Kidney glomerular epithelial cell (primary cell): ENCODE results near the gene S100A4.
"Not testable (repeated sequence)": the region's sequence is repeated elsewhere in the genome, so short reads cannot be mapped to it uniquely, and the experiment has no call there.

Experiments
- DNase-seq: peaks from one replicate; lab custom pipeline; 2025; lab: John Stamatoyannopoulos, UW

The S100A4 gene

GRCh38 chr1:153545067-153546055, at the start of gene S100A4:
Gene S100A4, minus strand, starts transcription at chr1:153545806. Its CDS starts 1,012 bp downstream, at chr1:153544794.
- peak; percentile 78 for DNase-seq

- DNase-seq = no peak
These were observed 47.1 kb upstream of the S100A4 start for GRCh38 chr1:153592748-153593147.

- DNase-seq = no peak
These were observed 42.9 kb upstream of the S100A4 start for GRCh38 chr1:153588482-153588881.

DNA sequence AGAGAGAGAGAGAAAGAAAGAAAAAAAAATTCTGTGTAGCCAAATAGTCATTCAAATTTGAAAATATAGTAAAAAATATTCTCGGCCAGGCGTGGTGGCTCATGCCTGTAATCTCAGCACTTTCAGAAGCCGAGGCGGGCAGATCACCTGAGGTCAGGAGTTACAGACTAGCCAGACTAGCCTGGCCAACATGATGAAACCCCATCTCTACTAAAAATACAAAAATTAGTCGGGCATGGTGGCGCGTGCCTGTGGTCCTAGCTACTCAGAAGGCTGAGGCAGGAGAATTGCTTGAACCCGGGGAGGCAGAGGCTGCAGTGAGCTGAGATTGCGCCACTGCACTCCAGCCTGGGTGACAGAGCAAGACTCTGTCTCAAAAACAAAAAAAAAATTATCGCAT, 42.4 kb upstream of the S100A4 start:
- DNase-seq = not testable (repeated sequence)

DNA sequence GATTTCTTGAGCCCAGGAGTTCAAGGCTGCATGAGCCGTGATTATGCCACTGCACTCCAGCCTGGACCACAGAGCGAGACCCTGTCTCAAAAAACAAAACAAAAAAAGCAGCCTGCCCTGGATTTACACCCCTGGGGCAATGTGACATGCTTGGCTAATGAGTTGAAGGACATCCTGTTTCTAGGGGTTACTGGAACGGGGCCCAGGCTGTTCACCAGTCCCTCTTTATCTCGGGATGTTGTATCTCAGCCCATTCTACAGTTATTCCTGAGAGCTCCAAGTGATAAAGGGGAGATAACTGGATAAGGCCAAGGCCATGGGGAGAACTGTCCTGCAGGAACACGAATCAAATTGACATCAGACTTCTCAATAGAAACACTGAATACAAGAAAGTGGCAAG, 41.7 kb upstream of the S100A4 start:
- no peak for DNase-seq

GRCh38 chr1:153586347-153586746, 40.7 kb upstream of the S100A4 start:
- no peak for DNase-seq

DNA sequence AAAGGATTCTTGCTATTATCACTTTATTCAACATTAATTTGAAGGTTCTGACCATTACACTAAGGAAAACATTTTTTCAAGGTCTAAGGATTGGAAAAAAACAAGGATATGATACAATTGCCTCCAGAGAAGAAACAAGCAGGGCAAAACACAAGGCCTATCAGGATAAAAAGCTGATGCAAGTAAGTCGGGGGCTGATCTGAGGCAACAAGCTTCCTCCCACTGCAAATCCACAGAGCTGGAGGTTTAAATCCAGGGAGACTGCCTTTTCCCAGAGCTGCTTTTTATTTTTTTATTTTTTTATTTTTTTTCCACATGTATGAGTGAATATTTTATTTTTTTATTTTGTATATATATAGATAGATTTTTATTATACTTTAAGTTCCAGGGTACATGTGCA, 39.4 kb upstream of the S100A4 start:
- no peak for DNase-seq

DNA sequence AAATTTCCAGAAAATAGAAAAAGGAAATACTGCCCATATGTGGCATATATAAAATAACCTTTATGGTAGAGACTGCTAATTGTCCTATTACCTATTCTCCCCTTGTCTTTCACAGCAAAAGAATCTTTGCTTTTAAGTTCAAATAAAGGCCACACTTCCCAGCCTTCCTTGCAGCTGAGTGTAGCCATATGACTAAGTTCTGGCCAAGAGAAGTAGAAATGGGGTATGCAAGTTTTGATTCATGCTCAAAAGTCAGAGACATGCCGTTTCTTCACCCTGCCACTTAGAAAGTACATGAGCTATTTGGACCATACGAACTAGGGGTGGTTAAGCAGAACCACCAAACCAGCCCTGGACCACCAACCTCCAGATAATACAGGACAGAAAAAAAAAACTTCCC, 38.4 kb upstream of the S100A4 start:
- DNase-seq = no peak

- DNase-seq = not testable (repeated sequence)
These were observed 37.9 kb upstream of the S100A4 start for GRCh38 chr1:153583514-153583913.

DNA sequence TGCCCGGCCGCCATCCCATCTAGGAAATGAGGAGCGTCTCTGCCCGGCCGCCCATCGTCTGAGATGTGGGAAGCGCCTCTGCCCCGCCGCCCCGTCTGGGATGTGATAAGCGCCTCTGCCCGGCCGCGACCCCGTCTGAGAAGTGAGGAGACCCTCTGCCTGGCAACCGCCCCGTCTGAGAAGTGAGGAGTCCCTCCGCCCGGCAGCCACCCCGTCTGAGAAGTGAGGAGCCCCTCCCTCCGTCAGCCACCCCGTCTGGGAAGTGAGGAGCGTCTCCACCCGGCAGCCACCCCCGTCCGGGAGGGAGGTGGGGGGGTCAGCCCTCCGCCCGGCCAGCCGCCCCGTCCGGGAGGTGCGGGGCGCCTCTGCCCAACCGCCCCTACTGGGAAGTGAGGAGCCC, 37.2 kb upstream of the S100A4 start:
- not testable (repeated sequence) for DNase-seq

- DNase-seq = no peak
These were observed 33.3 kb upstream of the S100A4 start for GRCh38 chr1:153578936-153579335.

DNA sequence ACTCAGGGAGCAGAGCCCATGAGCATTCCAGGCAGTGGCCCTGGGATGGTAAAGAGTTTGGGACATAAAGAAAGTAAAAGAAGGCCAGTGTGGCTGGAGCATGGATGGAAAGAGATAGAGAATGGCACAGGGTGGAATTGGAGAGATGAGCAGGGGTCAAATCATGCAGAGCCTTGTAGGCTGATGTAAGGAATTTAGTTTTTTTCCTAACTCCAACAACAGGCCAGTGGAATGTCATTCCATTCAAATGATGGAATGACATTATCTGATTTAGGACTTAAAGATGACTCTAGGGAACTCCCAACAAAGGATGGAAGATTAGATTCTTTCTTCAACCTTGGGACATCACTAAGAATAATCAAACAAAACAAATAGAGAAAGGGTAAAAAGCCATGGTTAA, 32.9 kb upstream of the S100A4 start:
- peak; percentile 51 for DNase-seq

DNA sequence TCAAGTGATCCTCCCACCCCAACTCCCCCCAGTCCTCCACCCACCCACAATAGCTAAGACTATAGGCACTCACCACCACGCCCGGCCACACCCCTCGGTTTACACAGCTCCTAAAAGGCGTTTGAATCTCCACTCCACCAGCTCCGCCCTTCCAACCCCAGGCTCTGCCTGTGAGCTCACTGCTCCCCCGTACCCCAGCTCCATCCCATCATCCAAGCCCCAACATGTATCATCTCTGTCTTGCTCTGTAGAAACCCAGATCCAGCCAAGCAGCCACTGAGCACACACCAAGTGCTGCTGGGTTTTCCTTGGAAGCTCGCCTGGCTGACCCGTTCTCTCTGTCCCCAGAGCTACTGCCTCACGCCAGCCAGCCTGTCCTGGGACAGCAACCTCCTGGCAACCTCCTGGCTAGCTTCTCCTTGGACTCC, 32.0 kb upstream of the S100A4 start:
- no peak for DNase-seq

DNA sequence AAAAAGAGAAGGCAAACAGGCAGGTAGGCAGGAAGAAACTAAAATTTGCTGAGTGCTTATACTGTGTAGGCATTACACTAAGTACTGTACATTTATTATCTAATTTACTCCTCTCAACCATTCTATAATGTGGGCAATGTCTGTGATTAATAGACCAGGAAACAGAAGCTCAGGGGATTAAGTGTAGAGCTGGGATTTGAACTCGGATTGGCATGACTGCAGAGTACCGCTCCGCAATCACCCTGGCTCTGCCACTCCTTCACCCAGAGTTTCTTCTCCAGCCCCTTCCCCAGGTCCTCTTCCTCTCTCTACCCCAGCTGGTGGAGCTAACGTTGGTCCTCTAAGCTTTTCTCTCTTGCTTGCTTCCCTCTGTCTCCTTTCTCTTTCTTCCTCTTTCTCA, 31.5 kb upstream of the S100A4 start:
- no peak for DNase-seq

GRCh38 chr1:153575497-153575896, 29.9 kb upstream of the S100A4 start:
- DNase-seq = not testable (repeated sequence)

DNA sequence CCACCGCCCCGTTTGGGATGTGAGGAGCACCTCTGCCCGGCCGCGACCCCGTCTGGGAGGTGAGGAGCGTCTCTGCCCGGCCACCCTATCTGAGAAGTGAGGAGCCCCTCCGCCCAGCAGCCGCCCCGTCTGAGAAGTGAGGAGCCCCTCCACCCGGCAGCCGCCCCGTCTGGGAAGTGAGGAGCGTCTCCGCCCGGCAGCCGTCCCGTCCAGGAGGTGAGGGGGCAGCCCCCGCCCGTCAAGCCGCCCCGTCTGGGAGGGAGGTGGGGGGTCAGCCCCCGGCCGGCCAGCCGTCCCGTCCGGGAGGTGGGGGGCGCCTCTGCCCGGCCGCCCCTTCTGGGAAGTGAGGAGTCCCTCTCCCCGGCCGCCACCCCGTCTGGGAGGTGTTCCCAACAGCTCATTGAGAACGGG, 29.5 kb upstream of the S100A4 start:
- DNase-seq = not testable (repeated sequence)

GRCh38 chr1:153573351-153573750, 27.7 kb upstream of the S100A4 start:
- no peak for DNase-seq

DNA sequence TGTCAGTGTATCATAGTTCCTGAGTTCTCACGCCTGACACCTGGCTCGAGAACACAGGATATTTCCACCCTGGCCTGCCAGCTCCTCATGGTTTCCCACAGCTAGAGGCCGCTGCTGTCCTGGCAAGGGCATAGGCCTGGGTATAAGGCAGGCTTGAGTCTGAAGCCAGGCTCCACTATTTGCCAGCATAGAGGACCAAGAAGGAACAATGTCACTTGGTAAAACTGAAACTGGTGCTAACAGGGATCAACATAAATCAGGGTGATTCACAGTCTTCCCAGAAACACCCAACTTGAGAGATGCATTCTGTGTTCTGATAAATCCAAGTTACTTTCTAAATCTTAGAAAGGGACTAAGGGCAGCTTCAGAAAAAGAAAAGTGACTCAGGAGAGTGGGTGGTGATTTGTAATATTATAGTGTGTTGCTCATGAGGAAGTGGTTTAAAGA, 27.0 kb upstream of the S100A4 start:
- peak; percentile 90 for DNase-seq

- no peak for DNase-seq
These were observed 26.1 kb upstream of the S100A4 start for GRCh38 chr1:153571706-153572105.

DNA sequence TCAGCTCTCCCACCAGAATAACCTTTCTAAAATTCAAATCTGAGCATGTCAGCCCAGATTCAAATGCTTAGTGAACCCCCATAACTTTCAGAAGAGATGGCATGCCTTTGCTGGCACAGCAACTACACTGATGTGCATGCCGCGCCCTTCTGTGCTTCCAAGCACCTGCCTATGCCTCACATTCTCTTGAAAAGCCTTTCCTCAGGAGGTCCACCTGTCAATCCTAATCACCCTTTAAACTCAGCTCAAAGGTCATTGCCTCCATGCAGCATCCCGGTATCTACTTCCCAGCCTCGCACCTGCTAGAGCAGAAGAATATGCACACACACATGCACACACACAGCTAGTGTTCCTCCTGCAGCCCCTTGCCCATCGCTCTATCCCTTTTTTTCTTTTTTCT, 25.3 kb upstream of the S100A4 start:
- no peak for DNase-seq

- no peak for DNase-seq
These were observed 23.9 kb upstream of the S100A4 start for GRCh38 chr1:153569465-153569864.

DNA sequence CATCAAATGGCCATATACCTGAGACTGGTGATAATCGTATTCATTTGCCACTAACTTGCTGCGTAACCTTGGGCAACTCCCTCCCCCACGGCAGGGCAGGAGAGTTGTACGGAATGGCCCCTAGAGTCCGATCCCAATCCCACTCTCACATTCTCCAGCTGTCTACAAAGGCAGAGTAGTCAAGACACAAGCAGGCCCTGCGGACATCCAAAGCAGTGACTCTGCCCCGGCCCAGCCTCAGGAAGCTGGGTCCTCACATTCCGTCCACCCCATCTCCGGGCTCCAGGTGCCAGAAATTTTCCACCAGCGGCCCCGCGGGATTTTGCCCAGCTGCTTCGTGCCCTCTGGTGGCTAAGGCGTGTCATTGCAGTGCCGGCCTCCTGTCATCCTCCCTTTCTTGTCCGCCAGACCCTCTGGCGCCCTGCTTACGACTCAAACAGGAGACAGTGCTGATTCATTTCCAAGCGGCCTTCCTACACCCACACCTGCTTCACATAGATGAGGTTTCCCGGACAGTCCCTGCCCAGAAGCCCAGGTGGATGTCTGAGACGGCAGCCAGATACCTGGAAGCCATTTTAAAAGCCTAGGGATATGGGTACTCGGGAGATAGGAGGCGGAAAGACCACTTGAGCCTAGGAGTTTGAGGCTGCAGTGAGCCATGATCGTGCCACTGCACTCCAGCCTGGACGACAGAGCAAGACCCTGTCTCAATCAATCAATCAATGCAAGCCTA, 22.9 kb upstream of the S100A4 start:
- DNase-seq = peak; percentile 93
